ENCODE measurements around the gene HDX. TPM values are rescaled to one million over a fixed set of nuclear protein-coding genes. Genes with fewer than 3 reads are reported as not detected.
"Not testable (repeated sequence)": the region's sequence is repeated elsewhere in the genome, so short reads cannot be mapped to it uniquely, and the experiment has no call there.

HDX gene
- 7.8 TPM for polyA plus RNA-seq (2013, experiment 1 of 2)
- polyA plus RNA-seq (2013, experiment 2 of 2) = 8.4 TPM

- H3K4me3 ChIP-seq (ENCODE audit: insufficient read depth in 1 of 2, low read depth in 1 of 2, low read length in 2 of 2) = peak within 1 kb of the TSS; percentile 73 to 86
Observed at GRCh38 chrX:84501798-84502628, at the start of gene HDX. Gene HDX, minus strand, starts transcription at chrX:84502453. Its CDS starts 27,056 bp downstream, at chrX:84475397.

GRCh38 chrX:84541315-84541714 lies 39.1 kb upstream of the HDX start:
- not testable (repeated sequence) for H3K79me1 ChIP-seq (replicated peaks; ENCODE audit: low read length, poor library complexity, severe bottlenecking); H4K91ac ChIP-seq (ENCODE audit: low read length); H2BK15ac ChIP-seq (ENCODE audit: low read depth, poor library complexity, severe bottlenecking); H3K4me2 ChIP-seq (ENCODE audit: low read length, poor library complexity, severe bottlenecking); H3K14ac ChIP-seq (ENCODE audit: low read length in 2 of 2); H3K18ac ChIP-seq (ENCODE audit: low read depth in 1 of 2, low read length in 2 of 2); H2BK12ac ChIP-seq (ENCODE audit: low read length in 2 of 2); H3K4me3 ChIP-seq (ENCODE audit: insufficient read depth in 1 of 2, low read depth in 1 of 2, low read length in 2 of 2); DNase-seq; H3K27ac ChIP-seq (ENCODE audit: low read length, poor library complexity, severe bottlenecking); H2BK5ac ChIP-seq (ENCODE audit: low read depth, low read length, poor library complexity, severe bottlenecking); H3K9ac ChIP-seq (ENCODE audit: low read length); H3K27me3 ChIP-seq (ENCODE audit: control insufficient read depth in 1 of 2, insufficient read depth in 1 of 2, low read length in 2 of 2); H2AFZ ChIP-seq (ENCODE audit: low read depth, low read length); H3K36me3 ChIP-seq (ENCODE audit: control insufficient read depth in 1 of 2, insufficient read depth in 2 of 2, low read depth in 1 of 2, low read length in 2 of 2); H3K4me1 ChIP-seq (ENCODE audit: control insufficient read depth, insufficient read depth, low read depth, low read length); H4K8ac ChIP-seq (ENCODE audit: low read length); H2AK5ac ChIP-seq (ENCODE audit: low read length, severe bottlenecking); H2BK120ac ChIP-seq (ENCODE audit: low read depth, low read length); H3K4ac ChIP-seq (ENCODE audit: low read depth in 1 of 2, low read length in 2 of 2); H3K23ac ChIP-seq (ENCODE audit: low read length in 2 of 2)
- WGBS = 90% methylated on average over 2 of the region's 2 CpGs
- H3K9me3 ChIP-seq (ENCODE audit: control insufficient read depth, low read length) = peaks cover 14% of the 10 kb centered on the region

More at GRCh38 chrX:84501798-84502628, at the start of gene HDX:
- Histone ChIP-seq H3K4ac (ENCODE audit: low read depth in 1 of 2, low read length in 2 of 2) (peak within 1 kb of the TSS in 1 of 2 experiments; percentile 26), H2AFZ (ENCODE audit: low read depth, low read length) (peak within 1 kb of the TSS; percentile 75), H3K36me3 (ENCODE audit: control insufficient read depth in 1 of 2, insufficient read depth in 2 of 2, low read depth in 1 of 2, low read length in 2 of 2) (no peaks in the 10 kb centered on the region), H4K8ac (ENCODE audit: low read length) (peak within 1 kb of the TSS; percentile 94), H2BK120ac (ENCODE audit: low read depth, low read length) (peak within 1 kb of the TSS; percentile 73), H3K79me1 (replicated peaks; ENCODE audit: low read length, poor library complexity, severe bottlenecking) (no peaks in the 10 kb centered on the region), H3K14ac (ENCODE audit: low read length in 2 of 2) (no peak within 1 kb of the TSS), H2AK5ac (ENCODE audit: low read length, severe bottlenecking) (no peak within 1 kb of the TSS), H3K4me1 (ENCODE audit: control insufficient read depth, insufficient read depth, low read depth, low read length) (no peaks in the 10 kb centered on the region), H3K27me3 (ENCODE audit: control insufficient read depth in 1 of 2, insufficient read depth in 1 of 2, low read length in 2 of 2) (no peaks in the 10 kb centered on the region), H3K9ac (ENCODE audit: low read length) (peak within 1 kb of the TSS; percentile 95), H2BK15ac (ENCODE audit: low read depth, poor library complexity, severe bottlenecking) (peak within 1 kb of the TSS; percentile 7), H3K18ac (ENCODE audit: low read depth in 1 of 2, low read length in 2 of 2) (peak within 1 kb of the TSS; percentile 73 to 92), H3K9me3 (ENCODE audit: control insufficient read depth, low read length) (no peaks in the 10 kb centered on the region), H3K27ac (ENCODE audit: low read length, poor library complexity, severe bottlenecking) (peak within 1 kb of the TSS; percentile 95), H2BK12ac (ENCODE audit: low read length in 2 of 2) (no peak within 1 kb of the TSS), H3K4me2 (ENCODE audit: low read length, poor library complexity, severe bottlenecking) (peak within 1 kb of the TSS; percentile 68), H4K91ac (ENCODE audit: low read length) (peak within 1 kb of the TSS; percentile 39), H3K23ac (ENCODE audit: low read length in 2 of 2) (no peak within 1 kb of the TSS), H2BK5ac (ENCODE audit: low read depth, low read length, poor library complexity, severe bottlenecking) (no peak within 1 kb of the TSS)
- 1% methylated on average over 21 of the region's 38 CpGs for WGBS
- DNase-seq = peak; percentile 89

- not testable (repeated sequence) for H3K18ac ChIP-seq (ENCODE audit: low read depth in 1 of 2, low read length in 2 of 2); H3K27me3 ChIP-seq (ENCODE audit: control insufficient read depth in 1 of 2, insufficient read depth in 1 of 2, low read length in 2 of 2); H4K8ac ChIP-seq (ENCODE audit: low read length); H2AFZ ChIP-seq (ENCODE audit: low read depth, low read length); H2BK120ac ChIP-seq (ENCODE audit: low read depth, low read length); H3K79me1 ChIP-seq (replicated peaks; ENCODE audit: low read length, poor library complexity, severe bottlenecking); H3K23ac ChIP-seq (ENCODE audit: low read length in 2 of 2); DNase-seq; H2BK12ac ChIP-seq (ENCODE audit: low read length in 2 of 2); H3K4ac ChIP-seq (ENCODE audit: low read depth in 1 of 2, low read length in 2 of 2); H2BK5ac ChIP-seq (ENCODE audit: low read depth, low read length, poor library complexity, severe bottlenecking); H2BK15ac ChIP-seq (ENCODE audit: low read depth, poor library complexity, severe bottlenecking); H3K4me1 ChIP-seq (ENCODE audit: control insufficient read depth, insufficient read depth, low read depth, low read length); H3K4me3 ChIP-seq (ENCODE audit: insufficient read depth in 1 of 2, low read depth in 1 of 2, low read length in 2 of 2); H4K91ac ChIP-seq (ENCODE audit: low read length); H3K14ac ChIP-seq (ENCODE audit: low read length in 2 of 2); H3K4me2 ChIP-seq (ENCODE audit: low read length, poor library complexity, severe bottlenecking); H3K9ac ChIP-seq (ENCODE audit: low read length); H2AK5ac ChIP-seq (ENCODE audit: low read length, severe bottlenecking); H3K36me3 ChIP-seq (ENCODE audit: control insufficient read depth in 1 of 2, insufficient read depth in 2 of 2, low read depth in 1 of 2, low read length in 2 of 2); H3K27ac ChIP-seq (ENCODE audit: low read length, poor library complexity, severe bottlenecking)
- H3K9me3 ChIP-seq (ENCODE audit: control insufficient read depth, low read length) = peaks cover 14% of the 10 kb centered on the region
- 100% methylated on average over 3 of the region's 7 CpGs for WGBS
Observed at GRCh38 chrX:84537627-84538026, 35.4 kb upstream of the HDX start.

- H3K27me3 ChIP-seq (ENCODE audit: control insufficient read depth in 1 of 2, insufficient read depth in 1 of 2, low read length in 2 of 2) = no peaks in the 10 kb centered on the region
- H3K9ac ChIP-seq (ENCODE audit: low read length) = no peak overlapping the region
- no peak overlapping the region for H3K4ac ChIP-seq (ENCODE audit: low read depth in 1 of 2, low read length in 2 of 2)
- H3K14ac ChIP-seq (ENCODE audit: low read length in 2 of 2) = no peak overlapping the region
- no peak overlapping the region for H4K91ac ChIP-seq (ENCODE audit: low read length)
- H4K8ac ChIP-seq (ENCODE audit: low read length) = no peak overlapping the region
- H2BK15ac ChIP-seq (ENCODE audit: low read depth, poor library complexity, severe bottlenecking) = no peak overlapping the region
- H3K27ac ChIP-seq (ENCODE audit: low read length, poor library complexity, severe bottlenecking) = no peak overlapping the region
- H2AK5ac ChIP-seq (ENCODE audit: low read length, severe bottlenecking) = no peak overlapping the region
- H3K23ac ChIP-seq (ENCODE audit: low read length in 2 of 2) = no peak overlapping the region
- no peak overlapping the region for H3K4me2 ChIP-seq (ENCODE audit: low read length, poor library complexity, severe bottlenecking)
- H3K79me1 ChIP-seq (replicated peaks; ENCODE audit: low read length, poor library complexity, severe bottlenecking) = no peaks in the 10 kb centered on the region
- H3K36me3 ChIP-seq (ENCODE audit: control insufficient read depth in 1 of 2, insufficient read depth in 2 of 2, low read depth in 1 of 2, low read length in 2 of 2) = peaks cover 0 to under 1% of the 10 kb centered on the region in 2 experiments
- no peak overlapping the region for H2AFZ ChIP-seq (ENCODE audit: low read depth, low read length)
- H3K9me3 ChIP-seq (ENCODE audit: control insufficient read depth, low read length) = peaks cover 1% of the 10 kb centered on the region
- H2BK5ac ChIP-seq (ENCODE audit: low read depth, low read length, poor library complexity, severe bottlenecking) = no peak overlapping the region
- H3K4me3 ChIP-seq (ENCODE audit: insufficient read depth in 1 of 2, low read depth in 1 of 2, low read length in 2 of 2) = no peak overlapping the region
- no peak overlapping the region for H2BK120ac ChIP-seq (ENCODE audit: low read depth, low read length)
- DNase-seq = no peak
- no peak overlapping the region for H3K18ac ChIP-seq (ENCODE audit: low read depth in 1 of 2, low read length in 2 of 2)
- H2BK12ac ChIP-seq (ENCODE audit: low read length in 2 of 2) = no peak overlapping the region
- no peaks in the 10 kb centered on the region for H3K4me1 ChIP-seq (ENCODE audit: control insufficient read depth, insufficient read depth, low read depth, low read length)
Observed at GRCh38 chrX:84488426-84488825, 13.8 kb downstream of the HDX start.

Data from mesenchymal stem cell (in vitro differentiated cells and primary cell).